Heart left ventricle (tissue), 13 donors: ENCODE results near the gene SCGB2B2.

Source experiments
- POLR2A ChIP-seq, 2 donors: fragments of 450-650 bp; IDR thresholded peaks; one replicate each; pipeline ENCODE4 v1.6.1; 2017; ENCODE audit warnings: antibody characterized with exemption in 2 of 2, mild to moderate bottlenecking in 2 of 2, moderate library complexity in 2 of 2
- TF ChIP-seq, protein P1 (sequence below), 12 donors: fragments of 200-600 bp; sonication (generic) in 4 of 12; IDR thresholded peaks; one replicate each; pipeline versions ENCODE4 v1.5.0 to v1.8.0; 2018 to 2022; ENCODE audit warnings: antibody characterized with exemption in 12 of 12, mild to moderate bottlenecking in 5 of 12
- donor health status: ischemic (EF 13 %, LVEDD 7.1; RV severe dilation, severe dysfunction).
- donor health status: DM: no; HTN: yes; CAD: no.
- donor health status: DM: no; HTN: no; CAD: no.
- donor health status: ischemic (EF 25% LVEDD 6.9; RV normal size, moderate dysfunction).
- donor health status: ischemic (EF 25% LVEDD 5.7; RV mildly dilated, moderate dysfunction).
- donor health status: ischemic (EF 35%, LVEDD 5.7; RV mildly dilated, moderate dysfunction).
- donor health status: nonischemic (EF 11% LVEDD 7.7; RV severe dilation, severe dysfunction).
- donor health status: DM: yes; HTN: yes; CAD: no.
- donor health status: PGD.
- donor health status: ischemic (EF 29% LVEDD 5.4; RV normal size, mild dysfunction).
- donor health status: nonischemic (EF 23%, LVEDD 6.1; RV moderate dilation, normal function).

GRCh38 chr19:34654796-34655195, 22.2 kb downstream of the SCGB2B2 start:
- TF ChIP-seq, protein P1, sequence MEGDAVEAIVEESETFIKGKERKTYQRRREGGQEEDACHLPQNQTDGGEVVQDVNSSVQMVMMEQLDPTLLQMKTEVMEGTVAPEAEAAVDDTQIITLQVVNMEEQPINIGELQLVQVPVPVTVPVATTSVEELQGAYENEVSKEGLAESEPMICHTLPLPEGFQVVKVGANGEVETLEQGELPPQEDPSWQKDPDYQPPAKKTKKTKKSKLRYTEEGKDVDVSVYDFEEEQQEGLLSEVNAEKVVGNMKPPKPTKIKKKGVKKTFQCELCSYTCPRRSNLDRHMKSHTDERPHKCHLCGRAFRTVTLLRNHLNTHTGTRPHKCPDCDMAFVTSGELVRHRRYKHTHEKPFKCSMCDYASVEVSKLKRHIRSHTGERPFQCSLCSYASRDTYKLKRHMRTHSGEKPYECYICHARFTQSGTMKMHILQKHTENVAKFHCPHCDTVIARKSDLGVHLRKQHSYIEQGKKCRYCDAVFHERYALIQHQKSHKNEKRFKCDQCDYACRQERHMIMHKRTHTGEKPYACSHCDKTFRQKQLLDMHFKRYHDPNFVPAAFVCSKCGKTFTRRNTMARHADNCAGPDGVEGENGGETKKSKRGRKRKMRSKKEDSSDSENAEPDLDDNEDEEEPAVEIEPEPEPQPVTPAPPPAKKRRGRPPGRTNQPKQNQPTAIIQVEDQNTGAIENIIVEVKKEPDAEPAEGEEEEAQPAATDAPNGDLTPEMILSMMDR (IDR thresholded peaks at IDR 0.05): no peak
- TF ChIP-seq POLR2A (IDR thresholded peaks at IDR 0.05): no peak
